ENCODE results near the gene SLC35F3.
A peak's percentile ranks its signal among the peaks of the same experiment; 100 is the strongest.
"Not testable (repeated sequence)": the region's sequence is repeated elsewhere in the genome, so short reads cannot be mapped to it uniquely, and the experiment has no call there.

The SLC35F3 gene

DNA sequence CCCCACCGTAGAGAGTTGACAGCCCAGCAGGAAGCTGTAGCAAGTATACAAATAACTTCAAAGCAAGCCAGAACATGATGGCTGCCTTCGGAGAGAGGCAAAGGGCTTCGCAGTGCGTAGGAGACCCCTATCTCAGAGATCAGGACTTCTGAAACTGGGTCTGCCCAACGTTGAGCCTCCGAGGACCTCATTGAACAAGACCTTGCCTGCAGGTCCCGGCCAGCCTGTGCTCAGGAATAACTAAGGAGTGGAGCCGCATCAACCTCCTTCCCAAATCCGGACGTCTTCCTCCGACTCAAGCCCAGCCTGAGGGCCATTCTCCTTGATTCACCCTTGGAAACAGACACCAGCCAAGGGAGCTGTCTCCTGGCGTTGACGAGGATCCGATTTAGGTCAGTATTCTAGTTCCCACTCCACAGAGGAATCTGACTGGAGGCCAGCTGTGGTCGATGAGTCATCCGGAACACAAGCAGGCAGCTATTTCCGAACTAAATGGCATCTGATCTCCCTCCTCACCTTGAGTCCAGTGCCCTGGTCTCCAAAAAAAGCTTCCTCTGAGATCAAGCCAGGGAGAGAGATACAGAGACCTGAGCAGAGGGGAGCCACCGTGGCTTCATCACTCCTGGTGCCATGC lies 302.3 kb downstream of the SLC35F3 start:
- DNase-seq = no peak

DNA sequence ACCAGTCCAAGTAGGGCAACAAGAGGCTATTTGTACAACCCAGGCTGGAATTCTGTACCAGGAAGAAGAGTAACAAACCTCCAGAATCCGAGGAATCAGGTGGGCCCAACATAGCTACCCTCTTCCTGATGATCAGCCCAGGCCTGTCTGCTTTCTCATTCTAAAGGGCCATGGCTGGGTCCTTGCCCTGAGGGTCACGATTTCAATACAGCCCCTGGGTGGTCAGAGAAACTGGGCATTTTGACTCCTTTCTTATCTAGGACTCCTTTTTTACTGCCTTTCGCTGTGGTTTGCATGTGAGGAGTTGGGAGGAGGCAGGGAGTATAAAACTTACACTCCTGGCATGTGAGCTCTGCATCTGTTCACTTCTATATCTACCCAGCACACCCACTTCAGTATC lies 303.9 kb downstream of the SLC35F3 start:
- no peak for DNase-seq

DNA sequence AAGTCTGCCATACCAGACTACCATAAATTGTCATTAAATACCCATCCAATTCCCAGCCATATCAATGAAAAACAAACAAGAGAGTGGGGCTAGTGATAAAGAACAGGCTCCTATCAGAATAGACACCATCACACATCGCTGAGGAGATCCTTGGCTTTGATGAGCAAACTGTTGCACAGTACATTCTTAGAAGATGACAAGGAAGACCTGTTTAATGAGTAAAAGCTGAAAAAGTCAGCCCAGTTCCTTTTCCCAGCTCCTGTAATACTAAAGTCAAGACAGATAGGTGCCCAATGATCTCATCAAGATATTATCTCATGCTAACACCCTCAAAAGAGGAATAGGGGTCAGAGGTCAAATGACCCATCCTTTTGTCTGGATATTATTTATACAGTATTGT lies 304.3 kb downstream of the SLC35F3 start:
- no peak for DNase-seq

GRCh38 chr1:234210429-234210828 lies 306.0 kb downstream of the SLC35F3 start:
- not testable (repeated sequence) for DNase-seq

DNA sequence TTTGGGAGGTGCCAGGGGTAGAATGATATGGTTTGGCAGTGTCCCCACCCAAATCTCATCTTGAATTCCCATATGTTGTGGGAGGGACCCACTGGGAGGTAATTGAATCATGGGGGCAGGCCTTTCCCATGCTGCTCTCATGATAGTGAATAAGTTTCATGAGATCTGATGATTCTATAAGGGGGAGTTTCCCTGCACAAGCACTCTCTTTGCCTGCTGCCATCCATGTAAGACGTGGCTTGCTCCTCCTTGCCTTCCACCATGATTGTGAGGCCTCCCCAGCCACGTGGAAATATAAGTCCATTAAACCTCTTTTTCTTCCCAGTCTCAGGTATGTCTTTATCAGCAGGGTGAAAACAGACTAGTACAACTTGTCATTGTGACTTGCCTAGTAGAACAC lies 307.4 kb downstream of the SLC35F3 start:
- DNase-seq = not testable (repeated sequence)

DNA sequence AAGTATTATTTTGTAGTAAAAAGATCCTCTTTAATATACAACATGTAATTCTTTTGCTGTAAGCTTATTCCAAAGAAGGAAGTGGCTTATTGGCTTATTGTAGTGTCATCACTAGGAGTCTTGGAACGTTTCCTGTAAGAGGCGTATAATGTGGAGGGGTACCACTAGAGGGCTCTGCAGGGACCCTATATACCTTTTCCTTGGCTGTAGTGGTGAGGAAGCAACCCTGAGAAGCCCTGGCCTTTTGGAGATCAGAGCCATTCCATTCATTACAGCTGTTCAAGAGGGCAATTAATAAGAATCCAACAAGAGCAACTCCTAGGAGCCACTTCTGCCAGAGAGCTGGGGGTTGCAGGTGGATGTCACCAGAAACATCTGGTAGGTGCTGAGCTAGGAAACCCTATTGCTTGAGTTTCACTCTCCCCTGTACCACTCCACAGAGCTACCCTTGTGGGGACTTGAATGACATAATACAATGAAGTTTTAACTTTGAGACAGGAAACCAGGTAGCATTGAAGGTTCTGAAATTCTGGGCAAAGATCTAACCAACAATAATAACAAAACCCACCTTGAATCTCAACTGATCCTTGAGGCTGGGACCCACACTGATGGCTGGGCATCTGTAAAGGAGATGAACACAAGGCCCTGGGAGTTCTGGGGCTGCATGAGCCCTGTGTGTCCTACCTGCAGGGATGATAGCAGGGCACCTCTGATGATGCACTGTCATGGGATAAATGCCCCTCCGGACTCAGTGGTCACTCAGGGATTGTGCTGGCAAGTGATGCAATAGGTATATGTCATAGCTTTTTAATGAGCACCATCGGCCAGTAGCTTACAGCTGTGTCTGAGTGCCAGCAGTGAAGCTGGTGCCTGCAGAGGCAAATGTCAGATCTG lies 308.5 kb downstream of the SLC35F3 start:
- peak; percentile 36 for DNase-seq

GRCh38 chr1:234213658-234214128 lies 309.2 kb downstream of the SLC35F3 start:
- no peak for DNase-seq

GRCh38 chr1:234214129-234214910 lies 309.8 kb downstream of the SLC35F3 start:
- DNase-seq = no peak

GRCh38 chr1:234214911-234215892 lies 310.7 kb downstream of the SLC35F3 start:
- no peak for DNase-seq

- DNase-seq = no peak
Observed at GRCh38 chr1:234216116-234216703, 311.7 kb downstream of the SLC35F3 start.

DNA sequence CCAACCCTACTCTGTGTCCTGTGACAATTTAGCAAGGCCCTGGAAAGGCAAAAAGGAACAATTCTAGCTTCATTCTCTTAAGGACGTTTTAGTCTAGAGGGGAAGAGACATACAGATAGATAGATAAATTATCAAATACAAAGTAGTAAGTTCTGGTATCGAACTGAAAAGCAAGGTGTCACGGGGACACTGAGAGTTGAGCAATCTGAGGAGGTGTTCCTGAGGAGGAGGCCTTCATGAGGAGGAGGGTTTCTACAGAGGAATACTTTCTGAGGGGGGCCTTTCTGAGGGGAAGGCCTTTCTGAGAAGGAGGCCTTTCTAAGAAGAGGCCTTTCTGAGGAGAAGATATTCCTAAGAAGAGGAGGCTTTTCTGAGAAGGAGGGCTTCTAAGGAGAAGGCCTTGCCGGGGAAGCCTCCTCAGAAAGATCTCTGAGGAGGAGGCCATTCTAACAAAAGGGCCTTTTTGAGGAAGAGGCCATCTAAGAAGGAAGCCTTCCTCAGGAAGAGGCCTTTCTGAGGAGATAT lies 312.9 kb downstream of the SLC35F3 start:
- DNase-seq = no peak

DNA sequence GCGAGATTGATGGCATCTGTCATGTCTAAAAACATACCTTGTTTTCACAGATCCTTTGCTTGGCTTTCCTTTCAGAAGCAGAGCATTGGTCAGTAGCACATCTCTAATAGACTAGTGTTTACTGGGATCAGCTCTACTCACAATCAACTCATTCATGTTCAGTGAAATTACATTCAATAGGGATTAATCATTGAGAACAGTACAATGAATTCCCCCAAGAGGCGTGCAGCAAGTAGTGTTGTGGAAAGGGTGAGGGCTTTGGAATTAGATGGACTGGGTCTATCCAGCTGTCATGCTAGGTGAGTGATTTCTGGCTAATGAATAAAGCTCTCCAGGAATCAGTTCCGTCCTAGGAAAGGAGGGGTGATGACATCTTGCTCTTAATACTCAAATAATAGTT lies 313.6 kb downstream of the SLC35F3 start:
- DNase-seq = no peak

GRCh38 chr1:234219711-234220110 lies 315.2 kb downstream of the SLC35F3 start:
- no peak for DNase-seq

- DNase-seq = no peak
Observed at GRCh38 chr1:234221601-234222000, 317.1 kb downstream of the SLC35F3 start.

GRCh38 chr1:234222561-234223280 lies 318.2 kb downstream of the SLC35F3 start:
- DNase-seq = no peak

- no peak for DNase-seq
Observed at GRCh38 chr1:234226113-234226818, 321.8 kb downstream of the SLC35F3 start.

- DNase-seq = no peak
Observed at GRCh38 chr1:234226819-234227165, 322.3 kb downstream of the SLC35F3 start.

- DNase-seq = no peak
Observed at GRCh38 chr1:234229581-234230387, 325.3 kb downstream of the SLC35F3 start.

DNA sequence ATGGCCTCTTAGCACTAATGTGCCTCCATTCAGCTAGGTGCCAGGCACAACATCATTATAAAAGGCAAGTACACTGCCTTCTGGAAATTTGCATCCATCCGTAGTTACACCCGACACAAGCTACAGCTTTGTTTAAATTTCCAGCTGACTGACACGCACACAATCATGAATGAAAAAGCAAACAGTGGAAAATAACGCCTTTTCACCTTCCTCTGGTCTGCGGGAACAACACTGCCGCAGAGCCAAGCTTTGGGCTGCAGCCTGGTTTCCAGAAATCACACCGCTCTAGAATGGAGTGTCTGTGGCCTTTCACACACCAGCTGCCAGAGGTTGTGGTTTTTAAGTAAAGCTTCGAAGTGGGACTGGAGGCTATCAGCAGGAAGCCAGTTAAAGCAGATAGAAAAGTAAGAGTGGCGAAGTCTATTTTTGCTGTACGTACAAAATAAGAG lies 326.0 kb downstream of the SLC35F3 start:
- DNase-seq = peak; percentile 63

Measured in DMS79 (cell line).